Stimulated activated CD4-positive, alpha-beta T cell treated with anti-CD3 and anti-CD28 coated beads, TNF-alpha, amount 100 ng/mL, for 4 hours (primary cell): ENCODE data around the gene HKDC1.
"Not testable (repeated sequence)": the region's sequence is repeated elsewhere in the genome, so short reads cannot be mapped to it uniquely, and the experiment has no call there.

Experiments used
- DNase-seq, 3 experiments: peaks; one replicate each; pipeline ENCODE4 v3.0.0-alpha.2; 2020; ENCODE audit warnings: low read depth in 3 of 3

Gene HKDC1

DNA sequence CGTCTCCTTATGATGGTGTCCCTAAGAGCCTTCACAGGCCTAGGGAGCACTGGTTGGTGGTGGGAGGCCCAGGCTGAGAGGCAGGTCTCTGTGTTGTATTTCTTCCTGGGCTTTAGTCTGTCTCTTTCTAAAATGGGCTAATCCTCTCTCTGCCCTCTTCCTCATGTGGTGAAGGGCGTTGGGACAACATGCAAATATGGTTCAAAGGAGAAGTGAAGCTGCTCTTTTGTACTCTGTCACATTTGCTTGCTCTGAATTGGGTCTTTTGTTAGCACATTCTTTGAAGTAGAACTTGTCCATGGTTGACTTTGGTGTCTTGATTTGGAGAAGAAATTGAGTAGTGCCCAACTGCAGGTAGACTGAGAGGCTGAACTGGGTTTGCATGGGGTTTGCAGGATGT, 59.0 kb downstream of the HKDC1 start:
- no peak for DNase-seq

GRCh38 chr10:69281507-69282413, 61.6 kb downstream of the HKDC1 start:
- no peak for DNase-seq

DNA sequence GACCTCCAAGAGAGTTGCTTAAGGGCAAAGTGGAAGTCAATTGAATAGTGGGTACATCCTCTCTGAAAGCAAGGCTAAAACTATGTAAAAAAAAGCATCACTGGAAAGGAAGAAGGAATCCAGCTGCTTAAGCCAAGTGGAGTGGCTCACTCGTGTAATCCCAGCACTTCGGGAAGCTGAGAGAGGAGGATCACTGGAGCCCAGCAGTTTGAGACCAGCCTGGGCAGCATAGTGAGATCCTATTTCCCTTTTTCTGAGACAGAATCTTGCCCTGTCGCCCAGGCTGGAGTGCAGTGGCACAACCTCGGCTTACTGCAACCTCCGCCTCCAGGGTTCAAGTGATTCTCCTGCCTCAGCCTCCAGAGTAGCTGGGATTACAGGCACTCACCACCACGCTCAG, 64.3 kb downstream of the HKDC1 start:
- DNase-seq: not testable (repeated sequence)

GRCh38 chr10:69285699-69286098, 65.6 kb downstream of the HKDC1 start:
- DNase-seq: no peak

DNA sequence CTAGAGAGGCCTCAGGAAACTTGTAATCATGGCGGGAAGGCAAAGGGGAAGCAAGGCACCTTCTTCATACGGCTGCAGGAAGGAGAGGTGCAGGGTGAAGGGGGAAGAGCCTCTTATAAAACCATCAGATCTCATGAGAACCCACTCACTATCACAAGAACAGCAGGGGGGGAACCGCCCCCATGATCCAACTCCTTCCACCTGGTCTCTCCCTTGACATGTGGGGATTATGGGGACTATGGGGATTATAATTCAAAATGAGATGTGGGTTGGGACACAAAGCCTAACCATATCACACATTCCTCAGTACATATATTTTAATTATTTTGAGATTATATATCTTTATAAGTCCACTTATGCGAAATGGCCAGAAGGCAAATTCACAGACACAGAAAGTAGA, 67.0 kb downstream of the HKDC1 start:
- no peak for DNase-seq

DNA sequence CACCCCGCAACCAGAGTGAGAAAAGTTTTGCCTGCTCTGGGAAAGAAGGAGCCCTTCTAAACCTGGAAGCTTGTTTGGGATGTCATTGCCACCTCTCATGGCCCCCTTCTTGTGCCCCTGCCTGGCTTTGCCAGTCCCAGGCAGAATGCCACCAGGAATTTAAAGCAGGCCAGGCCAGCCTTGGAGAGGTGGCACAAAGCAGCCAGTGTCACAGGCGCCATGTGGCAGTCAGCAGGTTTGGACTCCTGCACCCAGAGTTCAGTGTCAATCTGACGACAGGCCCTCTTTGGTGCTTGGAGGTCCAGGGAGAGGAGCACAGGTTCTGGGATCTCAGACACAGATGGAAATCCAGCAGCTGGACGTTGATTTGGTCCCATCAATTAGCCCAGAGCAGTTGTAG, 70.9 kb downstream of the HKDC1 start:
- DNase-seq: no peak

GRCh38 chr10:69292459-69292858, 72.3 kb downstream of the HKDC1 start:
- no peak for DNase-seq

GRCh38 chr10:69295027-69295636, 75.0 kb downstream of the HKDC1 start:
- no peak for DNase-seq

- DNase-seq: no peak
These were observed 83.5 kb downstream of the HKDC1 start for GRCh38 chr10:69303632-69304051.

DNA sequence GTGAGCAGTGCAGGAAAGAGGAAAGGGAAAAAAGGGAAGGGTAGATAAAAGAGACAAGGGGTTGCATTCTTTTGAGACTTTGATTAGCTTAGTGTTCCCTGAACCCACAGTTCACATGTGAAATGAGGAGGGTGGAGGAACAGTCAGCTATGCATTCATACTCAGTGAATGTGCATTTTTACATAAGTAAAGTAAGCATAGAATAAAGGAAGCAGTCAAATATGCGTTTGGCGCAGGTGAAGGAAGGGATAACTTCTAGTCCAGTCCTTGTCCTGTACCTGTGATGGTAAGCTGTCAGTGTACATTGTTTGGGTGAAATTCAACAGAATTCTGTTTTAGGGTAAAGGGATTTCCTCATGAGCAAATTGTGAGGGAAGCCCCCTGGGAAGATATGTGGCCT, 86.3 kb downstream of the HKDC1 start:
- DNase-seq: no peak

- no peak for DNase-seq
These were observed 87.3 kb downstream of the HKDC1 start for GRCh38 chr10:69307434-69307833.

DNA sequence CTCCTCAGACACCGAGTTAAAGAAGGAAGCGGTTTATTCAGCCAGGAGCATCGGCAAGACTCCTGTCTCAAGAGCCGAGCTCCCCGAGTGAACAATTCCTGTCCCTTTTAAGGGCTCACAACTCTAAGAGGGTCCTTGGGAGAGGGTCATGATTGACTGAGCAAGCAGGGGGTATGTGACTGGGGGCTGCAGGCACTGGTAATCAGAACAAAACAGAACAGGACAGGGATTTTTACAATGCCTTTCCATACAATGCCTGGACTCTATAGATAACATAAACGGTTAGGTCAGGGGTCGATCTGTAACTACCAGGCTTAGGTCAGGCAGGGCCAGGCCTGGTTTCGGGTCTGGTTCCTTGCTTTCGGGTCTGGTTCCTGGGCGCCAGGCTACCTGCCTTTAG, 88.2 kb downstream of the HKDC1 start:
- not testable (repeated sequence) for DNase-seq

- no peak for DNase-seq
These were observed 91.2 kb downstream of the HKDC1 start for GRCh38 chr10:69311309-69311708.

GRCh38 chr10:69312528-69312927, 92.4 kb downstream of the HKDC1 start:
- DNase-seq: no peak

DNA sequence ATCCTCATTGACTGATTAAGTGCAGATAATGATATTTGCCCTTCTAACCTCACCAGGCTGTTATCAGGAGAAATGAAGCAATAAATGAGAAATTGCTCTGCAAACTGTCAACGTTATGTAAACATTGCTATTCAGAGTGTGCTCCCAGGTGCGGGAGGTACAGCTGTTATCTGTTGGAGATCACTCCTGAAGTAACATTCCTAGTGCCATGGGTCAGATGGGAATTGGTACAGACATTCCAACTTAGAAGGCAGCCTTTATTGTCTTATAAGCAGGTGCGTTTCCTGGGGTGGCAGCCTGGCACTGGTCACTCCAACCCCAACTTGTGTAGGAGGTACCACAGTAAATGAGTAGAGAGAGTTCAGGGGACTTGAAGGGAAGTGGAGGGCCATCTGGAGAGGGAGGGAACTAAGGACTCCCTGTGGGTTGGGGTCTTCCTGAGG, 95.0 kb downstream of the HKDC1 start:
- no peak for DNase-seq

DNA sequence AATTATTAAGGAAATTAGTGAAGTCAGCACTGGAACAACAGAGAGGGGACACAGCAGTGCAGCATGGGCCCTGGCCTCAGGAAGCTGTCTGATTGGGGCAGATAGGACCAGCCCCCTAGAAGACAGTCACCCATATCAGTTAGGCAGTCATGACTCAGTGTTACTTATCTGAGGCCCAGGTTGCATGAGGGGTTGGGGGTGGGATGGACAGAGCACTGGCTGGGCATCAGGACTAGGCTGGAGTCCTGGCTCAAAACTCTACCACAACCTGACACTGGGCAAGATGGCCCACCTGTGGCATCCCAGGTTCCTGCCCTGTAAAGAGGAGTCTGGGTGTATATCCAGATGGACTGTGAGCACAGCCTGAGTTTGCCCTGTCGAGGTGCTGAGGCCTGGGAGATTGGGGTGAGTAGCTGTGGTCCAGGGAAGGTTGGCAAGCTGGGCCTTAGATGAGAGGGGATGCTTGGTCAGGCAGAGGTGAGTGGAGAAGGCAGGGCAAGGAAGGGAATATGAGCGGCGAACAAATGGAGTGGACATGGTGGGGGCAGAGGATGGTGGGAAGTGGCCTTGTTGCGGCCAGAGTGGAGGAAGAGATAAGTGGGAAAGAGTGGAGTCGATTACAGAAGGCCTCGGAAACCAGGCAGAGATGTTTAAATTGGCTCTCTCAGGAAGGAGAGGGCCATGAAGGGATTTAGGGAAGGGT, 95.6 kb downstream of the HKDC1 start:
- DNase-seq: no peak

GRCh38 chr10:69316313-69317059, 96.4 kb downstream of the HKDC1 start:
- DNase-seq: no peak
